K562 (cell line): ENCODE measurements around the gene DYNC2H1. TPM values are rescaled to one million over a fixed set of nuclear protein-coding genes. Genes with fewer than 3 reads are reported as not detected.

Source experiments
- ATAC-seq: fragments of 200-7000 bp; cut with Tn5 transposase; 3 replicates; pipeline ENCODE4 v1.9.1; 2020; ENCODE audit warnings: moderate library complexity
- BruUV-seq: library from RNA; stranded (reverse); fragments of 400-500 nt; replicated peaks from 2 replicates; lab custom pipeline; 2021; lab: Mats Ljungman, UMichigan
- CTCF ChIA-PET: fragments of 300-600 bp; formaldehyde crosslinking; extraction: SDS; loops from one replicate; lab custom pipeline; 2021; ENCODE audit warnings: low intra/inter-chr PET ratio; lab: Yijun Ruan, JAX
- POLR2A ChIA-PET: fragments of 300-600, 350-650 bp; sonication (Branson Sonifier 250); formaldehyde crosslinking; extraction: SDS; loops from one replicate; lab custom pipeline; 2021; ENCODE audit warnings: antibody characterized with exemption, inconsistent platforms; lab: Yijun Ruan, JAX
- DNase-seq, 4 experiments: peaks; one replicate each; pipeline versions ENCODE4 v3.0.0 to v3.0.0-alpha.2; 2011 to 2018; ENCODE audit warnings: low spot score in 3 of 4, mixed read lengths in 3 of 4; ENCODE audit errors: extremely low read depth in 1 of 4
- FAIRE-seq: peaks from 2 replicates; lab custom pipeline; 2011; peaks lifted over from hg19 to GRCh38; lab: Jason Lieb, UNC
- H2AFZ ChIP-seq: 2 replicates; pipeline ENCODE4 v1.6.0; 2011; ENCODE audit warnings: low read depth, low read length, control low read depth, inconsistent platforms
- H3K27ac ChIP-seq: fragments of 200-600 bp; 3 replicates; pipeline ENCODE4 v1.8.0; 2011; ENCODE audit warnings: low read depth, mild to moderate bottlenecking, control low read depth, inconsistent platforms, low read length, moderate library complexity, mixed read lengths; ENCODE audit errors: extremely low read depth
- H3K27me3 ChIP-seq, 2 experiments: fragments of 300-600 bp in 1 of 2; 2 replicates in 1 of 2; 3 replicates in 1 of 2; pipeline versions ENCODE4 v1.6.0 to v1.8.0; 2011; ENCODE audit warnings: inconsistent platforms in 2 of 2, low read length in 2 of 2, mild to moderate bottlenecking in 1 of 2, mixed read lengths in 1 of 2, moderate library complexity in 1 of 2; ENCODE audit not compliant: control insufficient read depth in 2 of 2, insufficient read depth in 2 of 2
- H3K36me3 ChIP-seq: fragments of 300-600 bp; 3 replicates; pipeline ENCODE4 v1.8.0; 2011; ENCODE audit warnings: mild to moderate bottlenecking, low read length, inconsistent platforms; ENCODE audit not compliant: control insufficient read depth, insufficient read depth
- H3K4me1 ChIP-seq, 2 experiments: fragments of 200-600 bp in 1 of 2; replicated peaks in 1 of 2; 2 replicates in 1 of 2; 3 replicates in 1 of 2; pipeline versions ENCODE4 v1.5.1 to v1.8.0; 2011; ENCODE audit warnings: inconsistent platforms in 2 of 2, low read length in 2 of 2, mild to moderate bottlenecking in 1 of 2, mixed read lengths in 1 of 2, moderate library complexity in 1 of 2; ENCODE audit not compliant: control insufficient read depth in 2 of 2, insufficient read depth in 2 of 2
- H3K4me2 ChIP-seq: 2 replicates; pipeline ENCODE4 v1.6.1; 2011; ENCODE audit warnings: low read length, control low read depth, inconsistent platforms, mixed read lengths; ENCODE audit not compliant: insufficient read depth
- H3K4me3 ChIP-seq: fragments of 200-600 bp; sonication (generic), shearing (Covaris generic); 2 replicates; pipeline ENCODE4 v1.5.1; 2016; ENCODE audit warnings: control low read depth, inconsistent platforms
- H3K79me2 ChIP-seq: fragments of 200-600 bp; 3 replicates; pipeline ENCODE4 v1.8.0; 2011; ENCODE audit warnings: low read length, inconsistent platforms; ENCODE audit not compliant: control insufficient read depth, insufficient read depth
- H3K9ac ChIP-seq, 2 experiments: 2 replicates each; pipeline versions ENCODE4 v1.6.0 to v1.6.1; 2011; ENCODE audit warnings: low read depth in 2 of 2, low read length in 2 of 2, control low read depth in 1 of 2, inconsistent platforms in 1 of 2, mild to moderate bottlenecking in 1 of 2, mixed read lengths in 1 of 2; ENCODE audit not compliant: insufficient read depth in 1 of 2
- H3K9me1 ChIP-seq: one replicate; pipeline ENCODE4 v1.6.0; 2011; ENCODE audit warnings: inconsistent platforms, mild to moderate bottlenecking, low read length, moderate library complexity; ENCODE audit not compliant: control insufficient read depth, insufficient read depth
- H3K9me3 ChIP-seq: replicated peaks from 2 replicates; pipeline ENCODE4 v1.5.1; 2011; ENCODE audit warnings: low read depth, low read length, inconsistent platforms; ENCODE audit not compliant: control insufficient read depth, insufficient read depth
- H4K20me1 ChIP-seq: replicated peaks from 2 replicates; pipeline ENCODE4 v1.6.1; 2011; ENCODE audit warnings: low read length, inconsistent platforms, mixed read lengths; ENCODE audit not compliant: control insufficient read depth, insufficient read depth
- E2F3 ChIP-seq: fragments of 250-450 bp; sonication (Bioruptor Pico); IDR thresholded peaks from 2 replicates; pipeline ENCODE4 v1.4.0; 2020; ENCODE audit warnings: mild to moderate bottlenecking
- ELK1 ChIP-seq: sonication (generic); formaldehyde crosslinking; IDR thresholded peaks from 2 replicates; pipeline ENCODE4 v1.8.1; 2022; ENCODE audit warnings: missing genetic modification reagents
- HNRNPH1 ChIP-seq: fragments of 200-400 bp; formaldehyde crosslinking; optimal IDR thresholded peaks from 2 replicates; pipeline ENCODE3; 2017; ENCODE audit warnings: low read depth, mild to moderate bottlenecking, low read length, moderate library complexity
- SMC3 ChIP-seq: conservative IDR thresholded peaks from 2 replicates; pipeline ENCODE4 v1.6.1; 2011; ENCODE audit warnings: low read depth, low read length, improper control_type of control experiment; ENCODE audit not compliant: insufficient read depth
- SNAPC5 ChIP-seq: fragments of 250-450 bp; sonication (Bioruptor Pico); IDR thresholded peaks from 2 replicates; pipeline ENCODE4 v1.8.0; 2021; ENCODE audit warnings: moderate library complexity, mild to moderate bottlenecking, inconsistent platforms
- SP1 ChIP-seq: sonication (generic); formaldehyde crosslinking; IDR thresholded peaks from 2 replicates; pipeline ENCODE4 v1.8.1; 2022; ENCODE audit warnings: mild to moderate bottlenecking, missing genetic modification reagents
- TAF15 ChIP-seq: fragments of 200-400 bp; formaldehyde crosslinking; IDR thresholded peaks from 2 replicates; pipeline ENCODE4 v1.6.1; 2017; ENCODE audit warnings: mild to moderate bottlenecking, low read depth, low read length, moderate library complexity
- YY1 ChIP-seq, 3 experiments: IDR thresholded peaks; 2 replicates each; pipeline ENCODE4 v1.6.1; 2011; ENCODE audit warnings: low read length in 2 of 3, mild to moderate bottlenecking in 2 of 3, moderate library complexity in 2 of 3, borderline replicate concordance in 1 of 3, control low read depth in 1 of 3, low read depth in 1 of 3; ENCODE audit not compliant: insufficient read depth in 3 of 3, insufficient replicate concordance in 2 of 3, control insufficient read depth in 1 of 3, insufficient read length in 1 of 3; ENCODE audit errors: extremely low read depth in 1 of 3
- WGBS: fragments of 100-300 bp; shearing (Covaris generic); methylation state at CpG from one replicate; pipeline ENCODE4 v1.1.6; 2016; ENCODE audit warnings: low coverage, mixed read lengths; ENCODE audit not compliant: insufficient coverage; ENCODE audit errors: missing lambda C conversion rate; 5-methylcytosine and 5-hydroxymethylcytosine counted together
- in situ Hi-C: fragments of 300-500 bp; cut with MboI; formaldehyde crosslinking; loops from 4 replicates; pipeline ENCODE4 v1.15.0; 2018; ENCODE audit warnings: inconsistent platforms, mixed read lengths
- intact Hi-C: fragments of 100-400 bp; cut with micrococcal nuclease; formaldehyde crosslinking; loops from 2 replicates; pipeline ENCODE4 v1.14.2; 2022
- polyA plus RNA-seq, 8 experiments: library from polyadenylated mRNA; depleted of rRNA in 4 of 8; stranded (reverse) in 5 of 8; unstranded in 3 of 8; fragments of >200 nt; fragmentation: Nextera tagmentation in 2 of 8; fragmentation: Illumina TruSeq in 1 of 8; extraction: Ambion mirVana in 2 of 8; extraction: Trizol in 1 of 8; gene quantifications; 2 replicates each; pipeline versions ENCODE4 v1.2.1 to v1.2.3, GENCODE V29; 2011 to 2014; ENCODE audit warnings: inconsistent platforms in 1 of 8, missing spikeins in 1 of 8
- total RNA-seq, 7 experiments: library from RNA; depleted of rRNA in 6 of 7; stranded (reverse); fragments of >200 nt in 6 of 7; fragmentation: Illumina TruSeq in 2 of 7; extraction: Trizol in 2 of 7; gene quantifications; 2 replicates each; pipeline versions ENCODE4 v1.2.1 to v1.2.3, GENCODE V29; 2011 to 2021; ENCODE audit warnings: low replicate concordance in 1 of 7
- TF ChIP-seq, protein P1 (sequence below): fragments of 450-650 bp; IDR thresholded peaks from 2 replicates; pipeline ENCODE4 v1.6.1; 2017; ENCODE audit warnings: antibody characterized with exemption, mild to moderate bottlenecking

The DYNC2H1 gene
- total and polyA plus RNA-seq, 9 of the 15 experiments (the other 6 are each of a cell fraction or from before 2014, with no cell fraction given) = 0.08 to 0.64 (median 0.20) TPM

- no peak overlapping the region for H3K9ac ChIP-seq
- TF ChIP-seq SMC3 = no peak
- TF ChIP-seq, protein P1, sequence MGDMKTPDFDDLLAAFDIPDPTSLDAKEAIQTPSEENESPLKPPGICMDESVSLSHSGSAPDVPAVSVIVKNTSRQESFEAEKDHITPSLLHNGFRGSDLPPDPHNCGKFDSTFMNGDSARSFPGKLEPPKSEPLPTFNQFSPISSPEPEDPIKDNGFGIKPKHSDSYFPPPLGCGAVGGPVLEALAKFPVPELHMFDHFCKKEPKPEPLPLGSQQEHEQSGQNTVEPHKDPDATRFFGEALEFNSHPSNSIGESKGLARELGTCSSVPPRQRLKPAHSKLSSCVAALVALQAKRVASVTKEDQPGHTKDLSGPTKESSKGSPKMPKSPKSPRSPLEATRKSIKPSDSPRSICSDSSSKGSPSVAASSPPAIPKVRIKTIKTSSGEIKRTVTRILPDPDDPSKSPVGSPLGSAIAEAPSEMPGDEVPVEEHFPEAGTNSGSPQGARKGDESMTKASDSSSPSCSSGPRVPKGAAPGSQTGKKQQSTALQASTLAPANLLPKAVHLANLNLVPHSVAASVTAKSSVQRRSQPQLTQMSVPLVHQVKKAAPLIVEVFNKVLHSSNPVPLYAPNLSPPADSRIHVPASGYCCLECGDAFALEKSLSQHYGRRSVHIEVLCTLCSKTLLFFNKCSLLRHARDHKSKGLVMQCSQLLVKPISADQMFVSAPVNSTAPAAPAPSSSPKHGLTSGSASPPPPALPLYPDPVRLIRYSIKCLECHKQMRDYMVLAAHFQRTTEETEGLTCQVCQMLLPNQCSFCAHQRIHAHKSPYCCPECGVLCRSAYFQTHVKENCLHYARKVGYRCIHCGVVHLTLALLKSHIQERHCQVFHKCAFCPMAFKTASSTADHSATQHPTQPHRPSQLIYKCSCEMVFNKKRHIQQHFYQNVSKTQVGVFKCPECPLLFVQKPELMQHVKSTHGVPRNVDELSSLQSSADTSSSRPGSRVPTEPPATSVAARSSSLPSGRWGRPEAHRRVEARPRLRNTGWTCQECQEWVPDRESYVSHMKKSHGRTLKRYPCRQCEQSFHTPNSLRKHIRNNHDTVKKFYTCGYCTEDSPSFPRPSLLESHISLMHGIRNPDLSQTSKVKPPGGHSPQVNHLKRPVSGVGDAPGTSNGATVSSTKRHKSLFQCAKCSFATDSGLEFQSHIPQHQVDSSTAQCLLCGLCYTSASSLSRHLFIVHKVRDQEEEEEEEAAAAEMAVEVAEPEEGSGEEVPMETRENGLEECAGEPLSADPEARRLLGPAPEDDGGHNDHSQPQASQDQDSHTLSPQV = no peak
- TF ChIP-seq E2F3 = no peak
- no peak for TF ChIP-seq SNAPC5 (CRISPR knock-in tag)
- TF ChIP-seq YY1 (IDR thresholded peaks at IDR 0.05; ENCODE audit: borderline replicate concordance in 1 of 3, control insufficient read depth in 1 of 3, extremely low read depth in 1 of 3, insufficient read depth in 3 of 3, insufficient read length in 1 of 3, insufficient replicate concordance in 2 of 3, low read depth in 1 of 3, low read length in 2 of 3) = no peak
- TF ChIP-seq TAF15 = no peak
- no peak for TF ChIP-seq ELK1 (CRISPR knock-in tag)
- TF ChIP-seq HNRNPH1 = no peak
- TF ChIP-seq SP1 = no peak
- H3K27ac ChIP-seq = no peak overlapping the region
- H3K4me3 ChIP-seq = no peak overlapping the region
- POLR2A ChIA-PET = no interaction called here
- no peaks in the 10 kb centered on the region for H3K4me1 ChIP-seq
- no peaks in the 10 kb centered on the region for H3K27me3 ChIP-seq
- in situ Hi-C loops = no loop called here
- ATAC-seq (no peak), DNase-seq (no peak), FAIRE-seq (no peak)
- CTCF ChIA-PET = no interaction called here
- H3K79me2 ChIP-seq = no peaks in the 10 kb centered on the region
- WGBS = 7% methylated on average over 1 of the region's 1 CpG
- no peak overlapping the region for H3K4me2 ChIP-seq
- H3K36me3 ChIP-seq = no peaks in the 10 kb centered on the region
- H3K9me1 ChIP-seq = no peaks in the 10 kb centered on the region
- no TSS peak for BruUV-seq
- H3K9me3 ChIP-seq = no peaks in the 10 kb centered on the region
- no peak overlapping the region for H2AFZ ChIP-seq
- intact Hi-C loops = no loop called here
- no peaks in the 10 kb centered on the region for H4K20me1 ChIP-seq
Measured at GRCh38 chr11:103364687-103365086, 255.5 kb downstream of the DYNC2H1 start.
